Sigmoid colon (tissue), 7 donors: ENCODE data around the gene ZNF511. TPM values are rescaled to one million over a fixed set of nuclear protein-coding genes. Genes with fewer than 3 reads are reported as not detected.

Source experiments
- DNase-seq: peaks from one replicate; pipeline ENCODE4 v3.0.0-alpha.2; 2019
- H3K27ac ChIP-seq, 4 donors: fragments of 200-600 bp; sonication (generic); one replicate each; pipeline ENCODE4 v1.5.1; 2016 to 2019; ENCODE audit warnings: mild to moderate bottlenecking in 1 of 4
- H3K27me3 ChIP-seq, 3 donors: fragments of 200-600 bp; sonication (generic); one replicate each; pipeline ENCODE4 v1.5.1; 2019; ENCODE audit warnings: mild to moderate bottlenecking in 1 of 3
- H3K36me3 ChIP-seq, 4 donors: fragments of 200-600 bp; sonication (generic); one replicate each; pipeline ENCODE4 v1.5.1; 2016 to 2019
- H3K4me1 ChIP-seq, 4 donors: fragments of 200-600 bp; sonication (generic); one replicate each; pipeline ENCODE4 v1.5.1; 2017 to 2019
- H3K4me3 ChIP-seq, 4 donors: fragments of 200-600 bp; sonication (generic); one replicate each; pipeline ENCODE4 v1.5.1; 2017 to 2019; ENCODE audit warnings: mild to moderate bottlenecking in 2 of 4, moderate library complexity in 1 of 4
- H3K9me3 ChIP-seq, 4 donors: fragments of 200-600 bp in 3 of 4; sonication (generic) in 3 of 4; one replicate each; pipeline versions ENCODE4 v1.5.1 to v1.6.1; 2013 to 2019
- CTCF ChIP-seq, 4 experiments: fragments of 450-650 bp in 3 of 4; fragments of 200-600 bp in 1 of 4; IDR thresholded peaks; one replicate each; pipeline ENCODE4 v1.5.1; 2016 to 2019; ENCODE audit warnings: antibody characterized with exemption in 4 of 4, mild to moderate bottlenecking in 3 of 4, moderate library complexity in 2 of 4
- EP300 ChIP-seq, 4 donors: sonication (generic); formaldehyde crosslinking; IDR thresholded peaks; one replicate each; pipeline ENCODE4 v1.6.1; 2017; ENCODE audit warnings: antibody characterized with exemption in 4 of 4
- POLR2A ChIP-seq, 2 donors: fragments of 450-650 bp; IDR thresholded peaks; one replicate each; pipeline ENCODE4 v1.6.1; 2016; ENCODE audit warnings: antibody characterized with exemption in 2 of 2, mild to moderate bottlenecking in 2 of 2, moderate library complexity in 2 of 2
- POLR2AphosphoS5 ChIP-seq, 4 donors: sonication (generic); formaldehyde crosslinking; IDR thresholded peaks; one replicate each; pipeline ENCODE4 v1.6.1; 2017; ENCODE audit warnings: antibody characterized with exemption in 4 of 4
- WGBS, 2 donors: extraction: QIAGEN DNeasy Blood & Tissue Kit; methylation state at CpG; one replicate each; pipeline ENCODE4 v1.1.7; 2013; 5-methylcytosine and 5-hydroxymethylcytosine counted together
- intact Hi-C: fragments of 100-400 bp; cut with DNase I; formaldehyde crosslinking; loops from one replicate; pipeline ENCODE4 v1.15.1; 2023
- polyA plus RNA-seq, 3 donors: library from polyadenylated mRNA; stranded (reverse); fragments of 200-250 nt; gene quantifications; one replicate each; pipeline ENCODE4 v1.2.3, GENCODE V29; 2013
- total RNA-seq, 4 donors: library from RNA; depleted of rRNA; stranded (reverse); fragments of >200 nt; gene quantifications; one replicate each; pipeline ENCODE4 v1.1.0, GENCODE V29; 2016
- donor health status: healthy with polysubstance abuse.
- donor health status: Bipolar disorder and iron deficiency.
- donor health status: healthy.

ZNF511 gene
- total and polyA plus RNA-seq, 7 donors = 34.7 to 55.6 (median 47.4) TPM

GRCh38 chr10:133357285-133358161 is 48.8 kb downstream of the ZNF511 start, which contains the start of gene FUOM:
TSS of gene FUOM (minus strand) at chr10:133358019. CDS start at chr10:133358007, 12 bp downstream.
- Histone ChIP-seq H3K27ac (peak within 1 kb of the TSS; percentile 36 to 66 (median 52)), H3K36me3 (peaks cover 0 to 12% (median 5%) of the 10 kb centered on the region in 4 donors), H3K4me3 (peak within 1 kb of the TSS; percentile 37 to 62 (median 57)), H3K9me3 (no peaks in the 10 kb centered on the region), H3K4me1 (peaks cover 0 to 18% (median 16%) of the 10 kb centered on the region in 4 donors), H3K27me3 (peaks cover 3 to 43% (median 26%) of the 10 kb centered on the region in 3 donors)
- TF ChIP-seq CTCF (IDR thresholded peaks at IDR 0.05) (no peak), EP300 (IDR thresholded peaks at IDR 0.05) (no peak), POLR2A (IDR thresholded peaks at IDR 0.05) (no peak), POLR2AphosphoS5 (IDR thresholded peaks at IDR 0.05) (peak in 3 of 4 donors; percentile 7 to 46 (median 39))
- intact Hi-C loops = no loop called here
- 1 to 2% methylated on average over 83 of the region's 83 CpGs for WGBS, 2 donors
- DNase-seq = no peak

- H3K4me3 ChIP-seq = peak overlapping the region in 2 of 4 donors; percentile 37 to 62
- WGBS, 2 donors = 83 to 85% methylated on average over 41 of the region's 41 CpGs
Observed at GRCh38 chr10:133358162-133358924, 49.6 kb downstream of the ZNF511 start.

GRCh38 chr10:133358925-133359310 is 50.2 kb downstream of the ZNF511 start:
- H3K9me3 ChIP-seq = no peaks in the 10 kb centered on the region
- peak overlapping the region in 2 of 4 donors; percentile 36 to 66 for H3K27ac ChIP-seq
- H3K4me3 ChIP-seq = no peak overlapping the region
- H3K36me3 ChIP-seq = peaks cover 0 to 25% (median 8%) of the 10 kb centered on the region in 4 donors
- peaks cover 0 to 18% (median 16%) of the 10 kb centered on the region in 4 donors for H3K4me1 ChIP-seq
- intact Hi-C loops = no loop called here
- peaks cover 3 to 39% (median 26%) of the 10 kb centered on the region in 3 donors for H3K27me3 ChIP-seq
- WGBS, 2 donors = 80 to 88% methylated on average over 11 of the region's 11 CpGs
- TF ChIP-seq EP300 (IDR thresholded peaks at IDR 0.05) (no peak), POLR2A (IDR thresholded peaks at IDR 0.05) (no peak), POLR2AphosphoS5 (IDR thresholded peaks at IDR 0.05) (no peak), CTCF (IDR thresholded peaks at IDR 0.05) (no peak)
- no peak for DNase-seq

More at GRCh38 chr10:133358162-133358924, 49.6 kb downstream of the ZNF511 start:
- no peaks in the 10 kb centered on the region for H3K9me3 ChIP-seq
- peaks cover 0 to 21% (median 8%) of the 10 kb centered on the region in 4 donors for H3K36me3 ChIP-seq
- peak overlapping the region in 3 of 4 donors; percentile 31 to 66 (median 36) for H3K27ac ChIP-seq
- peaks cover 0 to 18% (median 16%) of the 10 kb centered on the region in 4 donors for H3K4me1 ChIP-seq
- TF ChIP-seq EP300 (IDR thresholded peaks at IDR 0.05) (no peak), POLR2AphosphoS5 (IDR thresholded peaks at IDR 0.05) (peak in 1 of 4 donors; percentile 8), POLR2A (IDR thresholded peaks at IDR 0.05) (no peak), CTCF (IDR thresholded peaks at IDR 0.05) (no peak)
- peaks cover 3 to 43% (median 26%) of the 10 kb centered on the region in 3 donors for H3K27me3 ChIP-seq
- DNase-seq = peak; percentile 81
- intact Hi-C loops = no loop called here

- 18 to 54% methylated on average over 6 of the region's 6 CpGs for WGBS, 2 donors
- peaks cover 5 to 31% (median 8%) of the 10 kb centered on the region in 4 donors for H3K36me3 ChIP-seq
- H3K4me3 ChIP-seq = no peak overlapping the region
- DNase-seq = no peak
- no peak for TF ChIP-seq EP300 (IDR thresholded peaks at IDR 0.05)
- no peak for TF ChIP-seq CTCF (IDR thresholded peaks at IDR 0.05)
- no peak for TF ChIP-seq POLR2AphosphoS5 (IDR thresholded peaks at IDR 0.05)
- no peak for TF ChIP-seq POLR2A (IDR thresholded peaks at IDR 0.05)
- H3K27ac ChIP-seq = no peak overlapping the region
- H3K27me3 ChIP-seq = peaks cover 3 to 32% (median 20%) of the 10 kb centered on the region in 3 donors
- intact Hi-C loops = no loop called here
- H3K9me3 ChIP-seq = no peaks in the 10 kb centered on the region
- H3K4me1 ChIP-seq = peaks cover 0 to 18% (median 16%) of the 10 kb centered on the region in 4 donors
Observed at GRCh38 chr10:133359554-133359971, 50.8 kb downstream of the ZNF511 start.
